K562 (cell line): ENCODE results near the gene GET3. TPM values are rescaled to one million over a fixed set of nuclear protein-coding genes. Genes with fewer than 3 reads are reported as not detected.

Experiments used
- BRD4 ChIP-seq: fragments of 200-600 bp; sonication (generic); IDR thresholded peaks from 2 replicates; pipeline ENCODE4 v1.6.1; 2017; ENCODE audit warnings: inconsistent platforms
- BRD9 ChIP-seq: fragments of 450-650 bp; IDR thresholded peaks from 2 replicates; pipeline ENCODE4 v1.6.1; 2018; ENCODE audit warnings: low read depth; ENCODE audit not compliant: partially characterized antibody
- ELK1 ChIP-seq: sonication (generic); formaldehyde crosslinking; IDR thresholded peaks from 2 replicates; pipeline ENCODE4 v1.8.1; 2022; ENCODE audit warnings: missing genetic modification reagents
- FOXA3 ChIP-seq, 2 experiments: fragments of 450-650 bp in 1 of 2; sonication (generic) in 1 of 2; formaldehyde crosslinking; IDR thresholded peaks in 1 of 2; conservative IDR thresholded peaks in 1 of 2; 2 replicates each; pipeline versions ENCODE4 v1.4.0 to v1.8.0; 2020 to 2022; ENCODE audit warnings: mild to moderate bottlenecking in 2 of 2, missing genetic modification reagents in 1 of 2
- GATAD2A ChIP-seq: fragments of 450-650 bp; IDR thresholded peaks from 2 replicates; pipeline ENCODE4 v1.6.1; 2017
- KAT8 ChIP-seq: fragments of 450-650 bp; IDR thresholded peaks from 2 replicates; pipeline ENCODE4 v1.6.1; 2016; ENCODE audit warnings: low read depth, mild to moderate bottlenecking
- KDM4B ChIP-seq, 2 experiments: fragments of 450-650 bp in 1 of 2; sonication (generic) in 1 of 2; IDR thresholded peaks; 2 replicates each; pipeline ENCODE4 v1.6.1; 2016 to 2017; ENCODE audit warnings: borderline replicate concordance in 2 of 2, antibody characterized with exemption in 1 of 2, low read depth in 1 of 2, mild to moderate bottlenecking in 1 of 2
- MAFF ChIP-seq: IDR thresholded peaks from 2 replicates; pipeline ENCODE4 v1.6.1; 2012; ENCODE audit warnings: low read length, improper control_type of control experiment
- MTA1 ChIP-seq: fragments of 450-650 bp; IDR thresholded peaks from 2 replicates; pipeline ENCODE4 v1.6.1; 2017; ENCODE audit warnings: borderline replicate concordance
- MYBL2 ChIP-seq, 2 experiments: fragments of 450-650 bp in 1 of 2; sonication (generic) in 1 of 2; formaldehyde crosslinking in 1 of 2; IDR thresholded peaks; 2 replicates each; pipeline versions ENCODE4 v1.6.1 to v1.8.1; 2017 to 2022; ENCODE audit warnings: borderline replicate concordance in 1 of 2, inconsistent platforms in 1 of 2, low read depth in 1 of 2, mild to moderate bottlenecking in 1 of 2, missing genetic modification reagents in 1 of 2, moderate library complexity in 1 of 2
- ZNF518B ChIP-seq: fragments of 250-450 bp; sonication (Bioruptor Pico); IDR thresholded peaks from 2 replicates; pipeline ENCODE4 v1.5.0; 2021; ENCODE audit warnings: mild to moderate bottlenecking, moderate library complexity
- ZNF695 ChIP-seq: fragments of 450-650 bp; formaldehyde crosslinking; IDR thresholded peaks from 2 replicates; pipeline ENCODE4 v1.4.0; 2020; ENCODE audit warnings: mild to moderate bottlenecking, moderate library complexity
- polyA plus RNA-seq, 8 experiments: library from polyadenylated mRNA; depleted of rRNA in 4 of 8; stranded (reverse) in 5 of 8; unstranded in 3 of 8; fragments of >200 nt; fragmentation: Nextera tagmentation in 2 of 8; fragmentation: Illumina TruSeq in 1 of 8; extraction: Ambion mirVana in 2 of 8; extraction: Trizol in 1 of 8; gene quantifications; 2 replicates each; pipeline versions ENCODE4 v1.2.1 to v1.2.3, GENCODE V29; 2011 to 2014; ENCODE audit warnings: inconsistent platforms in 1 of 8, missing spikeins in 1 of 8
- total RNA-seq, 7 experiments: library from RNA; depleted of rRNA in 6 of 7; stranded (reverse); fragments of >200 nt in 6 of 7; fragmentation: Illumina TruSeq in 2 of 7; extraction: Trizol in 2 of 7; gene quantifications; 2 replicates each; pipeline versions ENCODE4 v1.2.1 to v1.2.3, GENCODE V29; 2011 to 2021; ENCODE audit warnings: low replicate concordance in 1 of 7
- TF ChIP-seq, protein P1 (sequence below): sonication (generic); formaldehyde crosslinking; IDR thresholded peaks from 2 replicates; pipeline ENCODE4 v1.8.1; 2023; ENCODE audit warnings: mild to moderate bottlenecking, missing genetic modification reagents, moderate library complexity
- TF ChIP-seq, protein P2 (sequence below): fragments of 200-800 bp; sonication (Bioruptor generic); IDR thresholded peaks from 2 replicates; pipeline ENCODE4 v1.6.1; 2016; ENCODE audit warnings: missing genetic modification characterization, missing compliant biosample characterization

The GET3 gene
- total and polyA plus RNA-seq, 9 of the 15 experiments (the other 6 are each of a cell fraction or from before 2014, with no cell fraction given): 8.3 to 83.5 (median 51.8) TPM

GRCh38 chr19:12796146-12797071 lies 59.1 kb downstream of the GET3 start (continued):
- TF ChIP-seq, protein P1, sequence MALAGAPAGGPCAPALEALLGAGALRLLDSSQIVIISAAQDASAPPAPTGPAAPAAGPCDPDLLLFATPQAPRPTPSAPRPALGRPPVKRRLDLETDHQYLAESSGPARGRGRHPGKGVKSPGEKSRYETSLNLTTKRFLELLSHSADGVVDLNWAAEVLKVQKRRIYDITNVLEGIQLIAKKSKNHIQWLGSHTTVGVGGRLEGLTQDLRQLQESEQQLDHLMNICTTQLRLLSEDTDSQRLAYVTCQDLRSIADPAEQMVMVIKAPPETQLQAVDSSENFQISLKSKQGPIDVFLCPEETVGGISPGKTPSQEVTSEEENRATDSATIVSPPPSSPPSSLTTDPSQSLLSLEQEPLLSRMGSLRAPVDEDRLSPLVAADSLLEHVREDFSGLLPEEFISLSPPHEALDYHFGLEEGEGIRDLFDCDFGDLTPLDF (CRISPR knock-in tag): no peak
- TF ChIP-seq FOXA3 (CRISPR knock-in tag; conservative IDR thresholded peaks at IDR 0.05 in 1 of 2, IDR thresholded peaks at IDR 0.05 in 1 of 2) (no peak; a peak in 1 of 4 replicates), BRD4 (no peak), MTA1 (no peak), GATAD2A (no peak), ELK1 (CRISPR knock-in tag) (no peak), ZNF518B (CRISPR knock-in tag) (no peak), MYBL2 (IDR thresholded peaks at IDR 0.05; ENCODE audit: low read depth) (no peak), MYBL2 (CRISPR knock-in tag; IDR thresholded peaks at IDR 0.05; ENCODE audit: borderline replicate concordance) (no peak), ZNF695 (CRISPR knock-in tag) (no peak), KDM4B (IDR thresholded peaks at IDR 0.05; ENCODE audit: borderline replicate concordance in 2 of 2, low read depth in 1 of 2) (no peak), MAFF (no peak), KAT8 (no peak), BRD9 (no peak)
- TF ChIP-seq, protein P2, sequence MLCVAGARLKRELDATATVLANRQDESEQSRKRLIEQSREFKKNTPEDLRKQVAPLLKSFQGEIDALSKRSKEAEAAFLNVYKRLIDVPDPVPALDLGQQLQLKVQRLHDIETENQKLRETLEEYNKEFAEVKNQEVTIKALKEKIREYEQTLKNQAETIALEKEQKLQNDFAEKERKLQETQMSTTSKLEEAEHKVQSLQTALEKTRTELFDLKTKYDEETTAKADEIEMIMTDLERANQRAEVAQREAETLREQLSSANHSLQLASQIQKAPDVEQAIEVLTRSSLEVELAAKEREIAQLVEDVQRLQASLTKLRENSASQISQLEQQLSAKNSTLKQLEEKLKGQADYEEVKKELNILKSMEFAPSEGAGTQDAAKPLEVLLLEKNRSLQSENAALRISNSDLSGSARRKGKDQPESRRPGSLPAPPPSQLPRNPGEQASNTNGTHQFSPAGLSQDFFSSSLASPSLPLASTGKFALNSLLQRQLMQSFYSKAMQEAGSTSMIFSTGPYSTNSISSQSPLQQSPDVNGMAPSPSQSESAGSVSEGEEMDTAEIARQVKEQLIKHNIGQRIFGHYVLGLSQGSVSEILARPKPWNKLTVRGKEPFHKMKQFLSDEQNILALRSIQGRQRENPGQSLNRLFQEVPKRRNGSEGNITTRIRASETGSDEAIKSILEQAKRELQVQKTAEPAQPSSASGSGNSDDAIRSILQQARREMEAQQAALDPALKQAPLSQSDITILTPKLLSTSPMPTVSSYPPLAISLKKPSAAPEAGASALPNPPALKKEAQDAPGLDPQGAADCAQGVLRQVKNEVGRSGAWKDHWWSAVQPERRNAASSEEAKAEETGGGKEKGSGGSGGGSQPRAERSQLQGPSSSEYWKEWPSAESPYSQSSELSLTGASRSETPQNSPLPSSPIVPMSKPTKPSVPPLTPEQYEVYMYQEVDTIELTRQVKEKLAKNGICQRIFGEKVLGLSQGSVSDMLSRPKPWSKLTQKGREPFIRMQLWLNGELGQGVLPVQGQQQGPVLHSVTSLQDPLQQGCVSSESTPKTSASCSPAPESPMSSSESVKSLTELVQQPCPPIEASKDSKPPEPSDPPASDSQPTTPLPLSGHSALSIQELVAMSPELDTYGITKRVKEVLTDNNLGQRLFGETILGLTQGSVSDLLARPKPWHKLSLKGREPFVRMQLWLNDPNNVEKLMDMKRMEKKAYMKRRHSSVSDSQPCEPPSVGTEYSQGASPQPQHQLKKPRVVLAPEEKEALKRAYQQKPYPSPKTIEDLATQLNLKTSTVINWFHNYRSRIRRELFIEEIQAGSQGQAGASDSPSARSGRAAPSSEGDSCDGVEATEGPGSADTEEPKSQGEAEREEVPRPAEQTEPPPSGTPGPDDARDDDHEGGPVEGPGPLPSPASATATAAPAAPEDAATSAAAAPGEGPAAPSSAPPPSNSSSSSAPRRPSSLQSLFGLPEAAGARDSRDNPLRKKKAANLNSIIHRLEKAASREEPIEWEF (CRISPR knock-in tag): no peak
